Esophagus squamous epithelium (tissue), 4 donors: ENCODE measurements around the gene IL1A.

Experiments used
- POLR2A ChIP-seq, 4 donors: fragments of 450-650 bp; IDR thresholded peaks; one replicate each; pipeline ENCODE4 v1.6.1; 2017; ENCODE audit warnings: antibody characterized with exemption in 4 of 4, mild to moderate bottlenecking in 4 of 4, moderate library complexity in 3 of 4
- TF ChIP-seq, protein P1 (sequence below), 6 experiments: fragments of 450-650 bp in 4 of 6; fragments of 200-600 bp in 2 of 6; sonication (generic) in 2 of 6; IDR thresholded peaks; one replicate each; pipeline ENCODE4 v1.5.1; 2016 to 2019; ENCODE audit warnings: antibody characterized with exemption in 6 of 6, mild to moderate bottlenecking in 4 of 6, moderate library complexity in 4 of 6

DNA sequence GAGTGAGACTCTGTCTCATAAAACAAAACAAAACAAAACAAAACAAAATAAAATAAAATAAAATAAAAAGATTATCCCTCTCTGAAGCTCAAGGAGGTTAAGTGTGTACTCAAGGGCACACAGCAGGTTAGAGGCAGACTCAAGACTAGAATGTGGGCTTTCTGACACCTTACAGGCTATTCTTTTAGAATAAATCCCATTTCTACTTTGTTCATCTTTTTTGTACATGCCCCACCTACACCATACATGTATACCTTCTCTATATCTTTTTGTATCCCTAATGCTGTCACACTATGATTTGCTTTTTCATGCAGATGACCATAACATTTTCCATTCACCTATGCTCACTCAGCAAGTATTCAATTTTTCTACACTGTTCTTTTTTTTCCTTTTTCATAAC, 49.7 kb upstream of the IL1A start:
- TF ChIP-seq, protein P1, sequence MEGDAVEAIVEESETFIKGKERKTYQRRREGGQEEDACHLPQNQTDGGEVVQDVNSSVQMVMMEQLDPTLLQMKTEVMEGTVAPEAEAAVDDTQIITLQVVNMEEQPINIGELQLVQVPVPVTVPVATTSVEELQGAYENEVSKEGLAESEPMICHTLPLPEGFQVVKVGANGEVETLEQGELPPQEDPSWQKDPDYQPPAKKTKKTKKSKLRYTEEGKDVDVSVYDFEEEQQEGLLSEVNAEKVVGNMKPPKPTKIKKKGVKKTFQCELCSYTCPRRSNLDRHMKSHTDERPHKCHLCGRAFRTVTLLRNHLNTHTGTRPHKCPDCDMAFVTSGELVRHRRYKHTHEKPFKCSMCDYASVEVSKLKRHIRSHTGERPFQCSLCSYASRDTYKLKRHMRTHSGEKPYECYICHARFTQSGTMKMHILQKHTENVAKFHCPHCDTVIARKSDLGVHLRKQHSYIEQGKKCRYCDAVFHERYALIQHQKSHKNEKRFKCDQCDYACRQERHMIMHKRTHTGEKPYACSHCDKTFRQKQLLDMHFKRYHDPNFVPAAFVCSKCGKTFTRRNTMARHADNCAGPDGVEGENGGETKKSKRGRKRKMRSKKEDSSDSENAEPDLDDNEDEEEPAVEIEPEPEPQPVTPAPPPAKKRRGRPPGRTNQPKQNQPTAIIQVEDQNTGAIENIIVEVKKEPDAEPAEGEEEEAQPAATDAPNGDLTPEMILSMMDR (IDR thresholded peaks at IDR 0.05) = no peak
- no peak for TF ChIP-seq POLR2A (IDR thresholded peaks at IDR 0.05)
